Mesenchymal stem cell (in vitro differentiated cells and primary cell): ENCODE measurements around the gene GPR39.
A peak's percentile ranks its signal among the peaks of the same experiment; 100 is the strongest.

Source experiments
- DNase-seq: peaks from one replicate; pipeline ENCODE4 v3.0.0-alpha.2; 2013
- H2AFZ ChIP-seq: one replicate; pipeline ENCODE4 v1.6.1; 2013; ENCODE audit warnings: low read depth, mild to moderate bottlenecking, control low read depth, inconsistent platforms, low read length, moderate library complexity
- H2AK5ac ChIP-seq: 2 replicates; pipeline ENCODE4 v1.6.1; 2013; ENCODE audit warnings: low read length, moderate library complexity, mild to moderate bottlenecking, inconsistent platforms; ENCODE audit not compliant: severe bottlenecking
- H2BK120ac ChIP-seq: one replicate; pipeline ENCODE4 v1.6.1; 2013; ENCODE audit warnings: low read depth, mild to moderate bottlenecking, inconsistent platforms, low read length, moderate library complexity
- H2BK12ac ChIP-seq, 2 experiments: one replicate each; pipeline ENCODE4 v1.6.1; 2013; ENCODE audit warnings: inconsistent platforms in 2 of 2, low read length in 2 of 2, mild to moderate bottlenecking in 2 of 2, moderate library complexity in 2 of 2, control low read depth in 1 of 2
- H2BK15ac ChIP-seq: one replicate; pipeline ENCODE4 v1.6.1; 2013; ENCODE audit warnings: mild to moderate bottlenecking, low read depth, inconsistent platforms; ENCODE audit not compliant: poor library complexity, severe bottlenecking
- H2BK5ac ChIP-seq: 2 replicates; pipeline ENCODE4 v1.6.1; 2013; ENCODE audit warnings: low read depth, mild to moderate bottlenecking, low read length, control low read depth, inconsistent platforms; ENCODE audit not compliant: poor library complexity, severe bottlenecking
- H3K14ac ChIP-seq, 2 experiments: one replicate each; pipeline ENCODE4 v1.6.1; 2013; ENCODE audit warnings: inconsistent platforms in 2 of 2, low read length in 2 of 2, control low read depth in 1 of 2, mild to moderate bottlenecking in 1 of 2, moderate library complexity in 1 of 2
- H3K18ac ChIP-seq, 2 experiments: one replicate each; pipeline ENCODE4 v1.6.1; 2013; ENCODE audit warnings: inconsistent platforms in 2 of 2, low read length in 2 of 2, control low read depth in 1 of 2, low read depth in 1 of 2, mild to moderate bottlenecking in 1 of 2
- H3K23ac ChIP-seq, 2 experiments: one replicate each; pipeline ENCODE4 v1.6.1; 2013; ENCODE audit warnings: inconsistent platforms in 2 of 2, low read length in 2 of 2, mild to moderate bottlenecking in 2 of 2, moderate library complexity in 2 of 2, control low read depth in 1 of 2
- H3K27ac ChIP-seq: 2 replicates; pipeline ENCODE4 v1.5.1; 2013; ENCODE audit warnings: mild to moderate bottlenecking, moderate library complexity, low read length, control low read depth, inconsistent platforms; ENCODE audit not compliant: poor library complexity, severe bottlenecking
- H3K27me3 ChIP-seq, 2 experiments: 2 replicates each; pipeline versions ENCODE4 v1.6.1 to v1.7.0; 2013; ENCODE audit warnings: low read length in 2 of 2, mild to moderate bottlenecking in 2 of 2, moderate library complexity in 2 of 2, control low read depth in 1 of 2, inconsistent platforms in 1 of 2; ENCODE audit not compliant: control insufficient read depth in 1 of 2, insufficient read depth in 1 of 2
- H3K36me3 ChIP-seq, 2 experiments: 2 replicates each; pipeline versions ENCODE4 v1.6.1 to v1.7.0; 2013; ENCODE audit warnings: low read length in 2 of 2, control low read depth in 1 of 2, inconsistent platforms in 1 of 2, low read depth in 1 of 2, mild to moderate bottlenecking in 1 of 2; ENCODE audit not compliant: insufficient read depth in 2 of 2, control insufficient read depth in 1 of 2
- H3K4ac ChIP-seq, 2 experiments: one replicate each; pipeline ENCODE4 v1.6.1; 2013; ENCODE audit warnings: inconsistent platforms in 2 of 2, low read length in 2 of 2, mild to moderate bottlenecking in 2 of 2, moderate library complexity in 2 of 2, control low read depth in 1 of 2, low read depth in 1 of 2
- H3K4me1 ChIP-seq: 2 replicates; pipeline ENCODE4 v1.6.1; 2013; ENCODE audit warnings: low read depth, low read length, control low read depth; ENCODE audit not compliant: control insufficient read depth, insufficient read depth
- H3K4me2 ChIP-seq: 2 replicates; pipeline ENCODE4 v1.6.1; 2013; ENCODE audit warnings: low read length, mild to moderate bottlenecking, inconsistent platforms; ENCODE audit not compliant: poor library complexity, severe bottlenecking
- H3K4me3 ChIP-seq, 2 experiments: 2 replicates each; pipeline versions ENCODE4 v1.5.1 to v1.7.0; 2013; ENCODE audit warnings: low read length in 2 of 2, mild to moderate bottlenecking in 2 of 2, control low read depth in 1 of 2, low read depth in 1 of 2; ENCODE audit not compliant: insufficient read depth in 1 of 2
- H3K79me1 ChIP-seq: replicated peaks from 2 replicates; pipeline ENCODE4 v1.6.1; 2013; ENCODE audit warnings: mild to moderate bottlenecking, control low read depth, low read length, inconsistent platforms; ENCODE audit not compliant: poor library complexity, severe bottlenecking
- H3K9ac ChIP-seq: 2 replicates; pipeline ENCODE4 v1.7.0; 2013; ENCODE audit warnings: mild to moderate bottlenecking, low read length, moderate library complexity
- H3K9me3 ChIP-seq: 2 replicates; pipeline ENCODE4 v1.7.0; 2013; ENCODE audit warnings: mild to moderate bottlenecking, low read length; ENCODE audit not compliant: control insufficient read depth
- H4K8ac ChIP-seq: one replicate; pipeline ENCODE4 v1.6.1; 2013; ENCODE audit warnings: inconsistent platforms, mild to moderate bottlenecking, low read length, moderate library complexity
- H4K91ac ChIP-seq: one replicate; pipeline ENCODE4 v1.6.1; 2013; ENCODE audit warnings: mild to moderate bottlenecking, low read length, inconsistent platforms
- WGBS: methylation state at CpG from one replicate; pipeline ENCODE4 v1.1.7; 2013; ENCODE audit warnings: mixed read lengths; 5-methylcytosine and 5-hydroxymethylcytosine counted together

GPR39 gene

DNA sequence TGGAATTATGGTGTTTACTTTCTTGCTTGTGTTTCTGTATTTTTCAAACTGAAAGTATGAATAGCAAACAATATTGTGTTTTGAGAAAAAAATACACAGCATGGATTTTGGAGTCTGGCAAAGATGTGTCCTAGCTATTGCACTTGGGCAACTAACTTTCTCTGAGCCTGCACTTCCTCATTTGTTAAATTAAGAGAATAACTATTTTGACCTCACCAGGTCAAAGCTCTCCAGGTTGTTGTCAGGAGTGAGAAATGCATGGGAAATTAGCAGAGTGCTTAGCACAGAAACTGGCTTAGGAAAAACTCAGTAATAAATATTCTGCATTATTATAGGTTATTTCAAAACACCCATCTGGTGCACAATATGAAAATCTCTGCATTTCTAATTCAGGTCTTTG, 225.2 kb downstream of the GPR39 start:
- no peaks in the 10 kb centered on the region for H3K27me3 ChIP-seq

GRCh38 chr2:132642415-132642814, 225.8 kb downstream of the GPR39 start:
- Histone ChIP-seq H2AK5ac (no peak overlapping the region), H2BK5ac (no peak overlapping the region), H3K14ac (no peak overlapping the region), H2BK12ac (no peak overlapping the region), H4K91ac (no peak overlapping the region), H4K8ac (no peak overlapping the region), H3K4me2 (no peak overlapping the region), H3K9me3 (no peaks in the 10 kb centered on the region), H3K79me1 (peaks cover 10% of the 10 kb centered on the region), H2BK120ac (no peak overlapping the region), H3K23ac (no peak overlapping the region), H3K36me3 (peaks cover 0 to 13% of the 10 kb centered on the region in 2 experiments), H3K9ac (no peak overlapping the region), H3K27ac (no peak overlapping the region), H3K4ac (no peak overlapping the region), H3K18ac (no peak overlapping the region), H3K4me1 (no peaks in the 10 kb centered on the region), H2BK15ac (no peak overlapping the region), H3K27me3 (no peaks in the 10 kb centered on the region), H3K4me3 (no peak overlapping the region), H2AFZ (no peak overlapping the region)
- no peak for DNase-seq
- WGBS, result 100% methylated on average over 1 of the region's 2 CpGs

More for the DNA sequence above, 225.2 kb downstream of the GPR39 start:
- H3K36me3 ChIP-seq, result peaks cover 0 to 13% of the 10 kb centered on the region in 2 experiments
- no peak overlapping the region for H3K18ac ChIP-seq
- H3K4me1 ChIP-seq, result peaks cover 2% of the 10 kb centered on the region
- no peak overlapping the region for H3K9ac ChIP-seq
- no peak overlapping the region for H3K4me2 ChIP-seq
- H3K9me3 ChIP-seq, result no peaks in the 10 kb centered on the region
- no peak overlapping the region for H3K14ac ChIP-seq
- H2BK5ac ChIP-seq, result no peak overlapping the region
- no peak overlapping the region for H3K4ac ChIP-seq
- H4K91ac ChIP-seq, result no peak overlapping the region
- H2AFZ ChIP-seq, result no peak overlapping the region
- H3K27ac ChIP-seq, result no peak overlapping the region
- no peak for DNase-seq
- H2BK12ac ChIP-seq, result no peak overlapping the region
- H2BK15ac ChIP-seq, result no peak overlapping the region
- H2AK5ac ChIP-seq, result no peak overlapping the region
- no peak overlapping the region for H3K23ac ChIP-seq
- no peak overlapping the region for H3K4me3 ChIP-seq
- no peak overlapping the region for H2BK120ac ChIP-seq
- H4K8ac ChIP-seq, result no peak overlapping the region
- peaks cover 7% of the 10 kb centered on the region for H3K79me1 ChIP-seq

DNA sequence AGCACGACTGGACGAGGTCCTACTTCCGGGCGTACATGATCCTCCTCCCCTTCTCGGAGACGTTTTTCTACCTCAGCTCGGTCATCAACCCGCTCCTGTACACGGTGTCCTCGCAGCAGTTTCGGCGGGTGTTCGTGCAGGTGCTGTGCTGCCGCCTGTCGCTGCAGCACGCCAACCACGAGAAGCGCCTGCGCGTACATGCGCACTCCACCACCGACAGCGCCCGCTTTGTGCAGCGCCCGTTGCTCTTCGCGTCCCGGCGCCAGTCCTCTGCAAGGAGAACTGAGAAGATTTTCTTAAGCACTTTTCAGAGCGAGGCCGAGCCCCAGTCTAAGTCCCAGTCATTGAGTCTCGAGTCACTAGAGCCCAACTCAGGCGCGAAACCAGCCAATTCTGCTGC, 228.6 kb downstream of the GPR39 start:
- no peak overlapping the region for H3K4me2 ChIP-seq
- no peaks in the 10 kb centered on the region for H3K4me1 ChIP-seq
- H3K23ac ChIP-seq, result no peak overlapping the region
- no peak overlapping the region for H3K27ac ChIP-seq
- H2BK120ac ChIP-seq, result no peak overlapping the region
- H2AK5ac ChIP-seq, result no peak overlapping the region
- 96% methylated on average over 35 of the region's 35 CpGs for WGBS
- no peak overlapping the region for H4K8ac ChIP-seq
- peak overlapping the region in 1 of 2 experiments; percentile 71 for H3K14ac ChIP-seq
- peak overlapping the region in 1 of 2 experiments; percentile 63 for H3K4me3 ChIP-seq
- H3K36me3 ChIP-seq, result peaks cover 0 to 13% of the 10 kb centered on the region in 2 experiments
- no peak for DNase-seq
- H3K18ac ChIP-seq, result no peak overlapping the region
- H3K27me3 ChIP-seq, result no peaks in the 10 kb centered on the region
- no peak overlapping the region for H2BK15ac ChIP-seq
- H2BK12ac ChIP-seq, result no peak overlapping the region
- H3K4ac ChIP-seq, result no peak overlapping the region
- no peak overlapping the region for H2AFZ ChIP-seq
- H3K79me1 ChIP-seq, result peaks cover 14% of the 10 kb centered on the region
- no peak overlapping the region for H4K91ac ChIP-seq
- H3K9me3 ChIP-seq, result no peaks in the 10 kb centered on the region
- H2BK5ac ChIP-seq, result no peak overlapping the region
- H3K9ac ChIP-seq, result no peak overlapping the region

DNA sequence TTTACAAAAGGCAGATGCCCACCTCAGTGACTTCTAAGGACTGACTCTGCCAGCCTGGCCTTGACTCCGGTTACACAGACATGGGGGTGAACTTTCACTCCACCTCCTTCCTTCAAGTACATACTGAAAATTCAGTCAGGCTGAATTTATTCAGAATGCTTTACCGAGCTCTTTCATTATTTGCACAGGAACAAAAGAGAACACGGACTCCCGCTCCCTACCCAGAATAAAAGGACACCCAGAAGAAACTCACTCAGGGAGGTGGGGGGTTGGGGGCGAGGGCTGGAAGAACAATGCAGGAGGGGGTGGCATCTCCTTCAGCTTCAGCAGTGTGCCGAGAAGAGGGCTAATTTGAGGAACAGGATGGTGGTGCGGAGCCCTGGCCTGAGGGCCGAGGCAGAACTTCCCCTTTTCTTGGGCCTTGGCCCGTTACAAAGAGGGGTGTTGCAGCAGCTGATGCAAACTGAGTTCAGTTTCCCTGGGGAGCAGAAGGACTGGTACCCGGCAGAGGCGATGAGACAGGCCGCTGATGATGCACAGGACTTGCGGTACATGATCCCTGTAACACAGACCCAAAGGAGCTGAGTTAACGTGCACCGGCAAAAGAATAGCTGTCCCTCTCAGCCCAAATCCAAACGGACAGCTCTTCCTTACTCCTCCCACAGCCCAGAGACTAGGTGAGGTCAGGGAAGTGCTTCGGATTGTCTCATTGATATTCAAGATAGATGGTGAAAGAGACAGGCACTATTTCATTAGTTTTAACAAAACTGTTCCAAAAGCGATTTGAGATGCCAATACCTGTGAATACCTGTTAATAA, 229.3 kb downstream of the GPR39 start:
- Histone ChIP-seq H3K4me2 (no peak overlapping the region), H2BK15ac (no peak overlapping the region), H2AK5ac (no peak overlapping the region), H3K4me1 (no peaks in the 10 kb centered on the region), H4K8ac (no peak overlapping the region), H3K79me1 (peaks cover 12% of the 10 kb centered on the region), H2BK12ac (no peak overlapping the region), H3K14ac (peak overlapping the region in 1 of 2 experiments; percentile 6), H3K4ac (no peak overlapping the region), H3K23ac (no peak overlapping the region), H3K18ac (no peak overlapping the region), H3K9ac (no peak overlapping the region), H3K36me3 (peaks cover 0 to 13% of the 10 kb centered on the region in 2 experiments), H3K4me3 (no peak overlapping the region), H2AFZ (no peak overlapping the region), H4K91ac (no peak overlapping the region), H3K27ac (no peak overlapping the region), H2BK120ac (no peak overlapping the region), H3K9me3 (no peaks in the 10 kb centered on the region), H3K27me3 (no peaks in the 10 kb centered on the region), H2BK5ac (no peak overlapping the region)
- no peak for DNase-seq
- 94% methylated on average over 12 of the region's 18 CpGs for WGBS
